HFF-Myc (cell line): Measurements from ENCODE around the gene FUT3.

Experiments used
- DNase-seq: peaks from one replicate; pipeline ENCODE4 v3.0.0-alpha.2; 2011; ENCODE audit warnings: low read depth; ENCODE audit errors: extremely low read depth
- H3K4me3 ChIP-seq: replicated peaks from 2 replicates; pipeline ENCODE4 v1.5.1; 2011; ENCODE audit warnings: low read depth, mild to moderate bottlenecking, control low read depth, low read length
- CTCF ChIP-seq: IDR thresholded peaks from 2 replicates; pipeline ENCODE4 v1.5.1; 2012; ENCODE audit warnings: mild to moderate bottlenecking, low read depth, low read length, control low read depth; ENCODE audit errors: missing control alignments

FUT3 gene

GRCh38 chr19:5870986-5871394, 19.7 kb upstream of the FUT3 start:
- TF ChIP-seq CTCF: no peak
- no peak overlapping the region for H3K4me3 ChIP-seq

GRCh38 chr19:5867201-5868136, 16.2 kb upstream of the FUT3 start:
- no peak for TF ChIP-seq CTCF
- no peak overlapping the region for H3K4me3 ChIP-seq
- DNase-seq: no peak

More at GRCh38 chr19:5870986-5871394, 19.7 kb upstream of the FUT3 start:
- no peak for DNase-seq

- no peak overlapping the region for H3K4me3 ChIP-seq
- no peak for TF ChIP-seq CTCF
- DNase-seq: no peak
Observed at GRCh38 chr19:5865772-5866171, 14.5 kb upstream of the FUT3 start.

- DNase-seq: no peak
- TF ChIP-seq CTCF: no peak
Observed at GRCh38 chr19:5864725-5865486, 13.7 kb upstream of the FUT3 start.

GRCh38 chr19:5864013-5864720, 12.9 kb upstream of the FUT3 start:
- DNase-seq: no peak
- no peak for TF ChIP-seq CTCF
- no peak overlapping the region for H3K4me3 ChIP-seq

More at GRCh38 chr19:5864725-5865486, 13.7 kb upstream of the FUT3 start:
- H3K4me3 ChIP-seq: no peak overlapping the region

- H3K4me3 ChIP-seq: no peak overlapping the region
- DNase-seq: no peak
- TF ChIP-seq CTCF: no peak
Observed at GRCh38 chr19:5863030-5863665, 11.9 kb upstream of the FUT3 start.
